DND-41 (cell line): ENCODE data around the gene LPGAT1.

Experiments
- ATAC-seq: fragments of 200-7000 bp; cut with Tn5 transposase; 3 replicates; pipeline ENCODE4 v1.9.1; 2021; ENCODE audit warnings: low read depth; ENCODE audit not compliant: insufficient read depth
- DNase-seq: peaks from one replicate; pipeline ENCODE4 v3.0.0-alpha.2; 2020
- H2AFZ ChIP-seq: 2 replicates; pipeline ENCODE4 v1.6.0; 2012; ENCODE audit warnings: low read depth, low read length
- H3K27ac ChIP-seq: 2 replicates; pipeline ENCODE4 v1.5.1; 2012; ENCODE audit warnings: low read length, inconsistent platforms
- H3K27me3 ChIP-seq: fragments of 200-600 bp; sonication (generic); 2 replicates; pipeline ENCODE4 v1.6.0; 2012; ENCODE audit warnings: low read length, mild to moderate bottlenecking, inconsistent platforms; ENCODE audit not compliant: insufficient read depth, poor library complexity
- H3K36me3 ChIP-seq: 2 replicates; pipeline ENCODE4 v1.5.1; 2012; ENCODE audit warnings: low read length, inconsistent platforms; ENCODE audit not compliant: insufficient read depth
- H3K4me1 ChIP-seq: 2 replicates; pipeline ENCODE4 v1.5.1; 2012; ENCODE audit warnings: mild to moderate bottlenecking, low read length; ENCODE audit not compliant: insufficient read depth
- H3K4me2 ChIP-seq: 2 replicates; pipeline ENCODE4 v1.6.0; 2012; ENCODE audit warnings: mild to moderate bottlenecking, moderate library complexity, low read length, inconsistent platforms; ENCODE audit not compliant: insufficient read depth
- H3K4me3 ChIP-seq, 2 experiments: fragments of 200-600 bp in 1 of 2; shearing (Covaris generic) in 1 of 2; 2 replicates each; pipeline ENCODE4 v1.5.1; 2012 to 2016; ENCODE audit warnings: inconsistent platforms in 2 of 2, low read length in 2 of 2, mild to moderate bottlenecking in 2 of 2, low read depth in 1 of 2, moderate library complexity in 1 of 2
- H3K79me2 ChIP-seq: 2 replicates; pipeline ENCODE4 v1.6.0; 2012; ENCODE audit warnings: low read length, inconsistent platforms; ENCODE audit not compliant: insufficient read depth
- H3K9ac ChIP-seq: 2 replicates; pipeline ENCODE4 v1.6.0; 2012; ENCODE audit warnings: low read depth, mild to moderate bottlenecking, inconsistent platforms, low read length, moderate library complexity
- H3K9me3 ChIP-seq: 2 replicates; pipeline ENCODE4 v1.5.1; 2012; ENCODE audit warnings: low read length, moderate library complexity, mild to moderate bottlenecking, inconsistent platforms; ENCODE audit not compliant: insufficient read depth, severe bottlenecking
- H4K20me1 ChIP-seq: 2 replicates; pipeline ENCODE4 v1.6.0; 2012; ENCODE audit warnings: low read length; ENCODE audit not compliant: insufficient read depth
- CTCF ChIP-seq: IDR thresholded peaks from 2 replicates; pipeline ENCODE4 v1.5.1; 2012; ENCODE audit warnings: borderline replicate concordance, low read length, moderate library complexity, mild to moderate bottlenecking; ENCODE audit not compliant: poor library complexity, severe bottlenecking; ENCODE audit errors: extremely low read depth
- EZH2 ChIP-seq: IDR thresholded peaks from 3 replicates; pipeline ENCODE4 v1.6.1; 2012; ENCODE audit warnings: borderline replicate concordance, low read depth, mild to moderate bottlenecking, moderate library complexity, low read length, inconsistent platforms; ENCODE audit not compliant: severe bottlenecking

Gene LPGAT1

GRCh38 chr1:211783266-211783665 lies 47.3 kb downstream of the LPGAT1 start:
- H3K36me3 ChIP-seq, result peaks cover 9% of the 10 kb centered on the region; the same call in 1 of the 2 replicates
- H4K20me1 ChIP-seq, result no peaks in the 10 kb centered on the region
- H3K27ac ChIP-seq, result no peak overlapping the region
- H3K9ac ChIP-seq, result no peak overlapping the region
- no peak overlapping the region for H3K4me3 ChIP-seq
- H3K9me3 ChIP-seq, result no peaks in the 10 kb centered on the region
- H2AFZ ChIP-seq, result no peak overlapping the region
- no peak overlapping the region for H3K4me2 ChIP-seq
- H3K27me3 ChIP-seq, result no peaks in the 10 kb centered on the region
- no peak for ATAC-seq
- no peak for TF ChIP-seq EZH2
- no peak for TF ChIP-seq CTCF
- no peaks in the 10 kb centered on the region for H3K4me1 ChIP-seq
- no peaks in the 10 kb centered on the region for H3K79me2 ChIP-seq
- no peak for DNase-seq

- Histone ChIP-seq H3K36me3 (peaks cover 14% of the 10 kb centered on the region; the same call in 1 of the 2 replicates), H3K27ac (no peak overlapping the region), H2AFZ (no peak overlapping the region), H4K20me1 (no peaks in the 10 kb centered on the region), H3K9ac (no peak overlapping the region), H3K79me2 (no peaks in the 10 kb centered on the region), H3K9me3 (no peaks in the 10 kb centered on the region), H3K4me2 (no peak overlapping the region), H3K4me3 (no peak overlapping the region), H3K4me1 (no peaks in the 10 kb centered on the region), H3K27me3 (no peaks in the 10 kb centered on the region)
- no peak for ATAC-seq
- no peak for DNase-seq
- no peak for TF ChIP-seq EZH2
- TF ChIP-seq CTCF, result no peak
These were observed 49.3 kb downstream of the LPGAT1 start for GRCh38 chr1:211781260-211781659.

GRCh38 chr1:211775170-211775569 lies 55.4 kb downstream of the LPGAT1 start:
- no peak overlapping the region for H3K9ac ChIP-seq
- H3K27me3 ChIP-seq, result no peaks in the 10 kb centered on the region
- H3K4me2 ChIP-seq, result no peak overlapping the region
- H3K79me2 ChIP-seq, result no peaks in the 10 kb centered on the region
- H3K9me3 ChIP-seq, result no peaks in the 10 kb centered on the region
- ATAC-seq (no peak), DNase-seq (no peak)
- H3K36me3 ChIP-seq, result peaks cover 6% of the 10 kb centered on the region; the same call in 1 of the 2 replicates
- TF ChIP-seq EZH2 (no peak), CTCF (no peak)
- H3K27ac ChIP-seq, result no peak overlapping the region
- no peaks in the 10 kb centered on the region for H4K20me1 ChIP-seq
- no peak overlapping the region for H2AFZ ChIP-seq
- no peak overlapping the region for H3K4me3 ChIP-seq
- H3K4me1 ChIP-seq, result no peaks in the 10 kb centered on the region

GRCh38 chr1:211764701-211765100 lies 65.9 kb downstream of the LPGAT1 start:
- no peaks in the 10 kb centered on the region for H4K20me1 ChIP-seq
- no peak overlapping the region for H3K27ac ChIP-seq
- ATAC-seq (no peak), DNase-seq (no peak)
- no peaks in the 10 kb centered on the region for H3K79me2 ChIP-seq
- no peak overlapping the region for H3K4me3 ChIP-seq
- H3K4me1 ChIP-seq, result no peaks in the 10 kb centered on the region
- no peaks in the 10 kb centered on the region for H3K27me3 ChIP-seq
- H3K9ac ChIP-seq, result no peak overlapping the region
- H3K4me2 ChIP-seq, result no peak overlapping the region
- TF ChIP-seq EZH2, result no peak
- no peak for TF ChIP-seq CTCF
- H3K9me3 ChIP-seq, result no peaks in the 10 kb centered on the region
- H3K36me3 ChIP-seq, result peaks cover 6% of the 10 kb centered on the region; the same call in 1 of the 2 replicates
- H2AFZ ChIP-seq, result no peak overlapping the region
